Mesendoderm (in vitro differentiated cells): ENCODE results near the gene AVP.
"Not testable (repeated sequence)": the region's sequence is repeated elsewhere in the genome, so short reads cannot be mapped to it uniquely, and the experiment has no call there.

ENCODE experiments used
- DNase-seq: peaks from one replicate; pipeline ENCODE4 v3.0.0; 2013
- H2AK5ac ChIP-seq: 2 replicates; pipeline ENCODE4 v1.6.1; 2013; ENCODE audit warnings: low read length, inconsistent platforms
- H2BK120ac ChIP-seq: 2 replicates; pipeline ENCODE4 v1.6.1; 2013; ENCODE audit warnings: low read depth, mild to moderate bottlenecking, low read length, moderate library complexity, mixed read lengths
- H2BK15ac ChIP-seq: replicated peaks from 2 replicates; pipeline ENCODE4 v1.6.1; 2013; ENCODE audit warnings: low read depth, mild to moderate bottlenecking, moderate library complexity
- H2BK5ac ChIP-seq: 2 replicates; pipeline ENCODE4 v1.6.1; 2013; ENCODE audit warnings: low read length, inconsistent platforms
- H3K18ac ChIP-seq: 2 replicates; pipeline ENCODE4 v1.6.1; 2013; ENCODE audit warnings: mild to moderate bottlenecking, low read length, mixed read lengths
- H3K23ac ChIP-seq: one replicate; pipeline ENCODE4 v1.6.1; 2013; ENCODE audit warnings: low read length
- H3K27ac ChIP-seq: 2 replicates; pipeline ENCODE4 v1.5.1; 2013; ENCODE audit warnings: low read depth, mild to moderate bottlenecking, inconsistent platforms, low read length, moderate library complexity
- H3K27me3 ChIP-seq: 2 replicates; pipeline ENCODE4 v1.6.1; 2013; ENCODE audit warnings: low read length, control low read depth, mild to moderate bottlenecking, inconsistent platforms; ENCODE audit not compliant: insufficient read depth, poor library complexity
- H3K36me3 ChIP-seq: 2 replicates; pipeline ENCODE4 v1.6.1; 2013; ENCODE audit warnings: low read length, inconsistent platforms; ENCODE audit not compliant: control insufficient read depth, insufficient read depth
- H3K4ac ChIP-seq: one replicate; pipeline ENCODE4 v1.6.1; 2013; ENCODE audit warnings: low read depth, mild to moderate bottlenecking, low read length, moderate library complexity
- H3K4me1 ChIP-seq: 2 replicates; pipeline ENCODE4 v1.6.1; 2013; ENCODE audit warnings: low read depth, low read length, inconsistent platforms; ENCODE audit not compliant: control insufficient read depth
- H3K4me2 ChIP-seq: 2 replicates; pipeline ENCODE4 v1.6.1; 2013; ENCODE audit warnings: low read length
- H3K4me3 ChIP-seq: 2 replicates; pipeline ENCODE4 v1.5.1; 2013; ENCODE audit warnings: mild to moderate bottlenecking, low read length
- H3K56ac ChIP-seq: one replicate; pipeline ENCODE4 v1.6.1; 2013; ENCODE audit warnings: low read length
- H3K79me1 ChIP-seq: 2 replicates; pipeline ENCODE4 v1.6.1; 2013; ENCODE audit warnings: low read length, inconsistent platforms
- H3K79me2 ChIP-seq: 2 replicates; pipeline ENCODE4 v1.6.1; 2013; ENCODE audit warnings: mild to moderate bottlenecking, low read length; ENCODE audit not compliant: control insufficient read depth, insufficient read depth
- H3K9ac ChIP-seq: 2 replicates; pipeline ENCODE4 v1.6.1; 2013; ENCODE audit warnings: low read length, inconsistent platforms
- H4K5ac ChIP-seq: one replicate; pipeline ENCODE4 v1.6.1; 2013; ENCODE audit warnings: low read length
- H4K8ac ChIP-seq: one replicate; pipeline ENCODE4 v1.6.1; 2013; ENCODE audit warnings: low read depth, mild to moderate bottlenecking, control low read depth, low read length, moderate library complexity
- WGBS: extraction: QIAGEN DNeasy Blood & Tissue Kit; methylation state at CpG from one replicate; pipeline ENCODE4 v1.1.7; 2013; ENCODE audit warnings: low lambda C conversion rate, missing lambda C conversion rate; ENCODE audit not compliant: insufficient coverage; ENCODE audit errors: extremely low coverage; 5-methylcytosine and 5-hydroxymethylcytosine counted together

The AVP gene

GRCh38 chr20:3128275-3128984, 43.9 kb upstream of the AVP start:
- Histone ChIP-seq H3K4me3 (no peak overlapping the region), H3K18ac (no peak overlapping the region), H2BK120ac (no peak overlapping the region), H3K56ac (no peak overlapping the region), H2BK15ac (no peak overlapping the region), H3K4me2 (no peak overlapping the region), H2AK5ac (no peak overlapping the region), H4K8ac (no peak overlapping the region), H3K4ac (no peak overlapping the region), H3K4me1 (no peaks in the 10 kb centered on the region), H2BK5ac (no peak overlapping the region), H3K79me1 (no peaks in the 10 kb centered on the region), H3K23ac (no peak overlapping the region), H3K36me3 (no peaks in the 10 kb centered on the region), H3K27ac (no peak overlapping the region), H4K5ac (no peak overlapping the region), H3K9ac (no peak overlapping the region), H3K27me3 (no peaks in the 10 kb centered on the region), H3K79me2 (no peaks in the 10 kb centered on the region)
- no peak for DNase-seq
- no CpG with 5 or more reads among the region's 8 CpGs for WGBS

GRCh38 chr20:3126527-3126859, 42.0 kb upstream of the AVP start:
- Histone ChIP-seq H3K4me1 (no peaks in the 10 kb centered on the region), H4K8ac (no peak overlapping the region), H2BK5ac (no peak overlapping the region), H3K4me2 (no peak overlapping the region), H3K9ac (no peak overlapping the region), H3K4me3 (no peak overlapping the region), H3K36me3 (no peaks in the 10 kb centered on the region), H3K4ac (no peak overlapping the region), H2BK15ac (no peak overlapping the region), H3K79me2 (no peaks in the 10 kb centered on the region), H3K27me3 (no peaks in the 10 kb centered on the region), H3K18ac (no peak overlapping the region), H3K79me1 (no peaks in the 10 kb centered on the region), H3K23ac (no peak overlapping the region), H3K56ac (no peak overlapping the region), H2AK5ac (no peak overlapping the region), H2BK120ac (no peak overlapping the region), H3K27ac (no peak overlapping the region), H4K5ac (no peak overlapping the region)
- DNase-seq, result no peak
- no CpG with 5 or more reads among the region's 1 CpG for WGBS

- WGBS, result no CpG with 5 or more reads among the region's 25 CpGs
- H3K4ac ChIP-seq, H4K8ac ChIP-seq, H2BK15ac ChIP-seq, DNase-seq, H3K18ac ChIP-seq, H3K27me3 ChIP-seq, H3K79me1 ChIP-seq, H3K4me2 ChIP-seq, H4K5ac ChIP-seq, H2BK120ac ChIP-seq, H3K56ac ChIP-seq, H3K79me2 ChIP-seq, H3K9ac ChIP-seq, H2BK5ac ChIP-seq, H3K4me3 ChIP-seq, H3K27ac ChIP-seq, H3K4me1 ChIP-seq, H3K36me3 ChIP-seq, H3K23ac ChIP-seq, H2AK5ac ChIP-seq: not testable (repeated sequence)
These were observed 41.4 kb upstream of the AVP start for GRCh38 chr20:3125776-3126526.

- H2BK5ac ChIP-seq, H3K4me3 ChIP-seq, H3K4me1 ChIP-seq, H3K79me1 ChIP-seq, H4K5ac ChIP-seq, H3K18ac ChIP-seq, H4K8ac ChIP-seq, H3K36me3 ChIP-seq, H3K23ac ChIP-seq, H3K9ac ChIP-seq, H2BK15ac ChIP-seq, H3K4me2 ChIP-seq, H3K27me3 ChIP-seq, H2BK120ac ChIP-seq, DNase-seq, H3K27ac ChIP-seq, H3K56ac ChIP-seq, H3K79me2 ChIP-seq, H3K4ac ChIP-seq, H2AK5ac ChIP-seq: not testable (repeated sequence)
- no CpG with 5 or more reads among the region's 41 CpGs for WGBS
These were observed 40.4 kb upstream of the AVP start for GRCh38 chr20:3124773-3125560.

- not testable (repeated sequence) for H3K79me1 ChIP-seq, H2BK120ac ChIP-seq, H3K27ac ChIP-seq, H2BK5ac ChIP-seq, H3K4me1 ChIP-seq, H4K5ac ChIP-seq, H2BK15ac ChIP-seq, H3K56ac ChIP-seq, H3K79me2 ChIP-seq, H3K9ac ChIP-seq, H2AK5ac ChIP-seq, H3K4ac ChIP-seq, DNase-seq, H3K18ac ChIP-seq, H3K4me2 ChIP-seq, H3K27me3 ChIP-seq, H3K23ac ChIP-seq, H3K4me3 ChIP-seq, H4K8ac ChIP-seq, H3K36me3 ChIP-seq
- no CpG with 5 or more reads among the region's 18 CpGs for WGBS
These were observed 39.6 kb upstream of the AVP start for GRCh38 chr20:3124163-3124562.
